ENCODE measurements around the gene KCNJ10. TPM values are rescaled to one million over a fixed set of nuclear protein-coding genes. Genes with fewer than 3 reads are reported as not detected.

Gene KCNJ10
- total RNA-seq, 2 donors from 2014 or later = 0.29 TPM; not detected in 1

- H3K4me3 ChIP-seq = no peak overlapping the region
- intact Hi-C loops (cut with DNase I) = no loop called here
- TF ChIP-seq, protein P1, sequence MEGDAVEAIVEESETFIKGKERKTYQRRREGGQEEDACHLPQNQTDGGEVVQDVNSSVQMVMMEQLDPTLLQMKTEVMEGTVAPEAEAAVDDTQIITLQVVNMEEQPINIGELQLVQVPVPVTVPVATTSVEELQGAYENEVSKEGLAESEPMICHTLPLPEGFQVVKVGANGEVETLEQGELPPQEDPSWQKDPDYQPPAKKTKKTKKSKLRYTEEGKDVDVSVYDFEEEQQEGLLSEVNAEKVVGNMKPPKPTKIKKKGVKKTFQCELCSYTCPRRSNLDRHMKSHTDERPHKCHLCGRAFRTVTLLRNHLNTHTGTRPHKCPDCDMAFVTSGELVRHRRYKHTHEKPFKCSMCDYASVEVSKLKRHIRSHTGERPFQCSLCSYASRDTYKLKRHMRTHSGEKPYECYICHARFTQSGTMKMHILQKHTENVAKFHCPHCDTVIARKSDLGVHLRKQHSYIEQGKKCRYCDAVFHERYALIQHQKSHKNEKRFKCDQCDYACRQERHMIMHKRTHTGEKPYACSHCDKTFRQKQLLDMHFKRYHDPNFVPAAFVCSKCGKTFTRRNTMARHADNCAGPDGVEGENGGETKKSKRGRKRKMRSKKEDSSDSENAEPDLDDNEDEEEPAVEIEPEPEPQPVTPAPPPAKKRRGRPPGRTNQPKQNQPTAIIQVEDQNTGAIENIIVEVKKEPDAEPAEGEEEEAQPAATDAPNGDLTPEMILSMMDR (IDR thresholded peaks at IDR 0.05) = no peak
- H3K27me3 ChIP-seq = no peaks in the 10 kb centered on the region
- no peaks in the 10 kb centered on the region for H3K9me3 ChIP-seq
- no peak overlapping the region for H3K27ac ChIP-seq
- no peak for DNase-seq
- H3K4me1 ChIP-seq = peaks cover 1% of the 10 kb centered on the region
- H3K36me3 ChIP-seq = no peaks in the 10 kb centered on the region
- H3K9ac ChIP-seq (ENCODE audit: low read depth in 2 of 2, low read length in 2 of 2) = no peak overlapping the region
Measured at GRCh38 chr1:159951551-159951950, 118.4 kb downstream of the KCNJ10 start.

GRCh38 chr1:159951016-159951415 lies 118.9 kb downstream of the KCNJ10 start:
- Histone ChIP-seq H3K9ac (ENCODE audit: low read depth in 2 of 2, low read length in 2 of 2) (no peak overlapping the region), H3K4me1 (peaks cover 6% of the 10 kb centered on the region), H3K9me3 (no peaks in the 10 kb centered on the region), H3K36me3 (no peaks in the 10 kb centered on the region), H3K27me3 (no peaks in the 10 kb centered on the region), H3K27ac (no peak overlapping the region), H3K4me3 (no peak overlapping the region)
- intact Hi-C loops (cut with DNase I) = no loop called here
- no peak for DNase-seq
- TF ChIP-seq, protein P1 (IDR thresholded peaks at IDR 0.05) = no peak

GRCh38 chr1:159949981-159950381 lies 120.0 kb downstream of the KCNJ10 start:
- intact Hi-C loops (cut with DNase I) = no loop called here
- Histone ChIP-seq H3K4me3 (no peak overlapping the region), H3K27ac (peak overlapping the region; percentile 63), H3K9ac (ENCODE audit: low read depth in 2 of 2, low read length in 2 of 2) (no peak overlapping the region), H3K36me3 (no peaks in the 10 kb centered on the region), H3K9me3 (no peaks in the 10 kb centered on the region), H3K27me3 (no peaks in the 10 kb centered on the region), H3K4me1 (peaks cover 7% of the 10 kb centered on the region)
- TF ChIP-seq, protein P1 (IDR thresholded peaks at IDR 0.05) = no peak
- no peak for DNase-seq

- peaks cover 7% of the 10 kb centered on the region for H3K4me1 ChIP-seq
- TF ChIP-seq, protein P1 (IDR thresholded peaks at IDR 0.05) = no peak
- H3K9me3 ChIP-seq = no peaks in the 10 kb centered on the region
- H3K27me3 ChIP-seq = no peaks in the 10 kb centered on the region
- peak; percentile 70 for DNase-seq
- no peaks in the 10 kb centered on the region for H3K36me3 ChIP-seq
- intact Hi-C loops (cut with DNase I) = no loop called here
- peak overlapping the region in 1 of 2 donors; percentile 19 for H3K9ac ChIP-seq (ENCODE audit: low read depth in 2 of 2, low read length in 2 of 2)
- H3K27ac ChIP-seq = peak overlapping the region; percentile 63
- no peak overlapping the region for H3K4me3 ChIP-seq
Measured at GRCh38 chr1:159949123-159949522, 120.8 kb downstream of the KCNJ10 start.

Other genes with a start within 250 kb of the KCNJ10 start
- gene SLAMF8, start 243.3 kb downstream of the KCNJ10 start, total RNA-seq = 1 to 10 TPM; 1.5 to 1.9 TPM
- not detected for gene VSIG8, start 207.5 kb downstream of the KCNJ10 start, total RNA-seq
- under 1 TPM in 1 of 2 donors, not detected in 1; 0.30 TPM for gene CFAP45, start 170.0 kb downstream of the KCNJ10 start, total RNA-seq
- 100 to 1,000 TPM; 354 to 515 TPM for gene TAGLN2, start 144.7 kb downstream of the KCNJ10 start, total RNA-seq
- gene IGSF9, start 124.5 kb downstream of the KCNJ10 start, total RNA-seq = 10 to 100 TPM; 14.1 to 41.8 TPM
- not detected for gene SLAMF9, start 115.9 kb downstream of the KCNJ10 start, total RNA-seq
- gene PIGM, start 38.2 kb downstream of the KCNJ10 start, total RNA-seq = 1 to 10 TPM; 4.0 to 6.2 TPM
- gene KCNJ9, start 11.4 kb upstream of the KCNJ10 start, total RNA-seq = under 1 TPM; 0.11 to 0.30 TPM
- 10 to 100 TPM; 53.6 to 60.2 TPM for gene IGSF8, start 28.5 kb upstream of the KCNJ10 start, total RNA-seq
- gene ATP1A2, start 45.6 kb upstream of the KCNJ10 start, total RNA-seq = 1 to 10 TPM; 1.5 to 6.1 TPM
- gene ATP1A4, start 81.4 kb upstream of the KCNJ10 start, total RNA-seq = not detected
- gene CASQ1, start 120.4 kb upstream of the KCNJ10 start, total RNA-seq = not detected
- gene PEA15, start 135.2 kb upstream of the KCNJ10 start, total RNA-seq = 10 to 100 TPM; 33.0 to 48.3 TPM
- gene DCAF8, start 192.4 kb upstream of the KCNJ10 start, total RNA-seq = 10 to 100 TPM; 72.0 to 86.1 TPM
- 10 to 100 TPM; 43.2 to 59.3 TPM for gene PEX19, start 215.0 kb upstream of the KCNJ10 start, total RNA-seq

Data from colonic mucosa (tissue), 4 donors.